HepG2 (cell line): ENCODE results near the gene ST6GALNAC6. TPM values are rescaled to one million over a fixed set of nuclear protein-coding genes. Genes with fewer than 3 reads are reported as not detected.

Source experiments
- ATM ChIP-seq: fragments of 450-650 bp; IDR thresholded peaks from 2 replicates; pipeline ENCODE4 v1.7.1; 2017; ENCODE audit warnings: mild to moderate bottlenecking, borderline replicate concordance
- CREBL2 ChIP-seq: sonication (generic); formaldehyde crosslinking; IDR thresholded peaks from 2 replicates; pipeline ENCODE4 v1.8.1; 2023; ENCODE audit warnings: missing genetic modification reagents, mild to moderate bottlenecking, borderline replicate concordance
- EED ChIP-seq: sonication (generic); formaldehyde crosslinking; IDR thresholded peaks from 2 replicates; pipeline ENCODE4 v1.5.0; 2020; ENCODE audit warnings: mild to moderate bottlenecking, missing genetic modification reagents
- FOXP4 ChIP-seq: sonication (generic); formaldehyde crosslinking; IDR thresholded peaks from 2 replicates; pipeline ENCODE4 v1.4.0; 2020; ENCODE audit warnings: missing genetic modification reagents
- HDAC2 ChIP-seq: sonication (generic); formaldehyde crosslinking; IDR thresholded peaks from 2 replicates; pipeline ENCODE4 v1.4.0; 2020; ENCODE audit warnings: missing genetic modification reagents
- HOMEZ ChIP-seq: IDR thresholded peaks from 2 replicates; pipeline ENCODE4 v1.6.1; 2016; ENCODE audit warnings: low read depth
- ISX ChIP-seq: sonication (generic); formaldehyde crosslinking; conservative IDR thresholded peaks from 2 replicates; pipeline ENCODE4 v1.5.0; 2020; ENCODE audit warnings: missing genetic modification reagents
- MIER2 ChIP-seq: IDR thresholded peaks from 2 replicates; pipeline ENCODE4 v1.6.1; 2016; ENCODE audit warnings: missing biosample characterization, missing genetic modification reagents
- MIXL1 ChIP-seq: IDR thresholded peaks from 2 replicates; pipeline ENCODE4 v1.6.1; 2016
- NAIF1 ChIP-seq: sonication (generic); formaldehyde crosslinking; IDR thresholded peaks from 2 replicates; pipeline ENCODE4 v1.5.0; 2020; ENCODE audit warnings: mild to moderate bottlenecking, missing genetic modification reagents, borderline replicate concordance
- NFKB2 ChIP-seq: sonication (generic); formaldehyde crosslinking; IDR thresholded peaks from 2 replicates; pipeline ENCODE4 v1.4.0; 2020; ENCODE audit warnings: missing genetic modification reagents, borderline replicate concordance
- RFX5 ChIP-seq: IDR thresholded peaks from 2 replicates; pipeline ENCODE4 v1.6.1; 2011; ENCODE audit warnings: low read depth, low read length, improper control_type of control experiment
- TAF15 ChIP-seq: fragments of 200-400 bp; formaldehyde crosslinking; IDR thresholded peaks from one replicate; pipeline ENCODE4 v1.6.1; 2018; ENCODE audit warnings: mild to moderate bottlenecking, low read depth, low read length; ENCODE audit not compliant: poor library complexity, severe bottlenecking
- ZNF225 ChIP-seq: sonication (generic); formaldehyde crosslinking; IDR thresholded peaks from 2 replicates; pipeline ENCODE4 v1.4.0; 2020; ENCODE audit warnings: mild to moderate bottlenecking, missing genetic modification reagents
- ZNF280D ChIP-seq: sonication (generic); formaldehyde crosslinking; IDR thresholded peaks from 2 replicates; pipeline ENCODE4 v1.5.1; 2020; ENCODE audit warnings: mild to moderate bottlenecking, missing genetic modification reagents
- ZNF34 ChIP-seq: sonication (generic); formaldehyde crosslinking; IDR thresholded peaks from 2 replicates; pipeline ENCODE4 v1.4.0; 2020; ENCODE audit warnings: mild to moderate bottlenecking, missing genetic modification reagents, borderline replicate concordance
- ZNF501 ChIP-seq: sonication (generic); formaldehyde crosslinking; IDR thresholded peaks from 2 replicates; pipeline ENCODE4 v1.5.1; 2020; ENCODE audit warnings: mild to moderate bottlenecking, moderate library complexity, missing genetic modification reagents
- ZNF547 ChIP-seq: sonication (generic); formaldehyde crosslinking; IDR thresholded peaks from 2 replicates; pipeline ENCODE4 v1.5.1; 2020; ENCODE audit warnings: mild to moderate bottlenecking, missing genetic modification reagents
- ZNF737 ChIP-seq: sonication (generic); formaldehyde crosslinking; IDR thresholded peaks from 2 replicates; pipeline ENCODE4 v1.5.0; 2020; ENCODE audit warnings: missing genetic modification reagents, mild to moderate bottlenecking, borderline replicate concordance
- ZNF749 ChIP-seq: sonication (generic); formaldehyde crosslinking; IDR thresholded peaks from 2 replicates; pipeline ENCODE4 v1.8.0; 2022; ENCODE audit warnings: mild to moderate bottlenecking, missing genetic modification reagents, moderate library complexity, borderline replicate concordance
- ZNF784 ChIP-seq: sonication (generic); formaldehyde crosslinking; IDR thresholded peaks from 2 replicates; pipeline ENCODE4 v1.5.1; 2020; ENCODE audit warnings: missing genetic modification reagents, mild to moderate bottlenecking, borderline replicate concordance
- ZNF788 ChIP-seq: sonication (generic); formaldehyde crosslinking; IDR thresholded peaks from 2 replicates; pipeline ENCODE4 v1.5.0; 2020; ENCODE audit warnings: mild to moderate bottlenecking, missing genetic modification reagents, borderline replicate concordance
- polyA plus RNA-seq, 8 experiments: library from polyadenylated mRNA; depleted of rRNA in 3 of 8; stranded (reverse) in 7 of 8; unstranded in 1 of 8; fragments of >200 nt; fragmentation: Illumina TruSeq in 4 of 8; extraction: Trizol in 4 of 8; gene quantifications; 2 replicates each; pipeline versions ENCODE4 v1.2.1 to v1.2.3, GENCODE V29; 2011 to 2016; ENCODE audit warnings: low read depth in 4 of 8, missing spikeins in 1 of 8, mixed read lengths in 1 of 8; ENCODE audit not compliant: insufficient read depth in 1 of 8
- total RNA-seq, 5 experiments: library from RNA; depleted of rRNA; stranded (reverse); fragments of >200 nt; fragmentation: Illumina TruSeq; extraction: Trizol; gene quantifications; 2 replicates each; pipeline ENCODE4 v1.2.3, GENCODE V29; 2016; ENCODE audit warnings: low read depth in 1 of 5

Gene ST6GALNAC6
- total and polyA plus RNA-seq, 2 of the 13 experiments (the other 11 are each of a cell fraction or from before 2014, with no cell fraction given), result 18.5 to 65.4 TPM

GRCh38 chr9:127898433-127899127 lies 823 bp downstream of the ST6GALNAC6 start (continued):
- TF ChIP-seq ZNF501 (CRISPR knock-in tag), result 0 out of 2 replicates have a peak, but pooled peaks have one; percentile 26
- no peak; the same call in 1 of the 2 replicates for TF ChIP-seq ZNF225
- TF ChIP-seq HDAC2, result peak; percentile 72
- 0 out of 2 replicates have a peak, but pooled peaks have one; percentile 10 for TF ChIP-seq MIXL1
- no peak for TF ChIP-seq ZNF547 (CRISPR knock-in tag)
- TF ChIP-seq ATM, result no peak
- TF ChIP-seq TAF15, result no peak
- 0 out of 2 replicates have a peak, but pooled peaks have one; percentile 12 for TF ChIP-seq ZNF34 (CRISPR knock-in tag)
- peak; percentile 77; the same call in 1 of the 2 replicates for TF ChIP-seq ZNF788 (CRISPR knock-in tag)
- no peak for TF ChIP-seq FOXP4
- TF ChIP-seq CREBL2 (CRISPR knock-in tag), result no peak
- no peak for TF ChIP-seq ISX (CRISPR knock-in tag)
- no peak for TF ChIP-seq HOMEZ (CRISPR knock-in tag)
- no peak for TF ChIP-seq MIER2 (CRISPR knock-in tag)
- TF ChIP-seq ZNF784 (CRISPR knock-in tag), result no peak
- no peak; the same call in 1 of the 2 replicates for TF ChIP-seq ZNF280D
- TF ChIP-seq ZNF749 (CRISPR knock-in tag), result no peak
- no peak for TF ChIP-seq NAIF1 (CRISPR knock-in tag)
- no peak for TF ChIP-seq NFKB2 (CRISPR knock-in tag)
- TF ChIP-seq ZNF737 (CRISPR knock-in tag), result no peak
- no peak for TF ChIP-seq RFX5
- TF ChIP-seq EED (CRISPR knock-in tag), result no peak
